OCI-LY3 (cell line): ENCODE measurements around the gene HTT.

Experiments
- CTCF ChIP-seq: fragments of 200-600, 300-600 bp; sonication (generic); IDR thresholded peaks from 2 replicates; pipeline ENCODE4 v1.5.1; 2014; ENCODE audit warnings: antibody characterized with exemption, low read length, low read depth
- EZH2phosphoT487 ChIP-seq: fragments of 200-600 bp; shearing (Covaris generic); IDR thresholded peaks from 2 replicates; pipeline ENCODE4 v1.6.1; 2018; ENCODE audit warnings: antibody characterized with exemption, mixed run types, low read depth

DNA sequence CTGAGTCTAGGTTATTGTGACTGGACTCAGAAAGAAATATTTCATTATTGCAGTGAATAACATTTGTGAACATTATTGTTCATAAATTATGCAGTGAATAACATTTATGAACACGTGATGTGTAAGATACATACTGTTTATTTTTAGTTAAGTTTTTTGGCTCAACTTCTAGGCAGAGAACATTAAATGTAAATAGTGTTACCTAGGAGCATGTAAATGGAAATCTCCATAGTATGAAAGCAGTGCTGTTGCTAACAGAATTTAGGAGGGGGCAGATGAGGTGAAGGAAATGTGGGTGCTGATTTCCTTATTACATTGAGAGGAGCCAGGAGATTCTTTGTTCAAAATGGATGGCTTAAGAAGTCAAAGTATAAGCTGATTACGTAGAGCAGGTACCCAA, 45.0 kb downstream of the HTT start:
- no peak for TF ChIP-seq CTCF
- TF ChIP-seq EZH2phosphoT487, result no peak
